Fibroblast of gingiva (primary cell): ENCODE measurements around the gene ARHGAP44.

Source experiments
- DNase-seq: peaks from one replicate; pipeline ENCODE4 v3.0.0-alpha.2; 2011; ENCODE audit warnings: low read depth

The ARHGAP44 gene

GRCh38 chr17:13025687-13026086 is 236.4 kb downstream of the ARHGAP44 start:
- DNase-seq = no peak

GRCh38 chr17:13027246-13027645 is 237.9 kb downstream of the ARHGAP44 start:
- no peak for DNase-seq

- no peak for DNase-seq
These were observed 240.0 kb downstream of the ARHGAP44 start for GRCh38 chr17:13029340-13029739.

- no peak for DNase-seq
These were observed 240.8 kb downstream of the ARHGAP44 start for GRCh38 chr17:13030056-13030455.

GRCh38 chr17:13030459-13031300 is 241.4 kb downstream of the ARHGAP44 start:
- peak; percentile 31 for DNase-seq

GRCh38 chr17:13031718-13032350 is 242.5 kb downstream of the ARHGAP44 start:
- DNase-seq = peak; percentile 57

GRCh38 chr17:13035420-13035819 is 246.1 kb downstream of the ARHGAP44 start:
- DNase-seq = no peak

GRCh38 chr17:13036751-13037150 is 247.5 kb downstream of the ARHGAP44 start:
- DNase-seq = no peak

- no peak for DNase-seq
These were observed 249.8 kb downstream of the ARHGAP44 start for GRCh38 chr17:13038931-13039665.
